Amniotic stem cell (primary cell): ENCODE data around the gene RELL1.
A peak's percentile ranks its signal among the peaks of the same experiment; 100 is the strongest.
"Not testable (repeated sequence)": the region's sequence is repeated elsewhere in the genome, so short reads cannot be mapped to it uniquely, and the experiment has no call there.

ENCODE experiments used
- DNase-seq: peaks from one replicate; lab custom pipeline; 2025; lab: John Stamatoyannopoulos, UW

RELL1 gene

GRCh38 chr4:37693030-37693429 is 6.9 kb upstream of the RELL1 start:
- no peak for DNase-seq

GRCh38 chr4:37690976-37691375 is 4.8 kb upstream of the RELL1 start:
- DNase-seq = no peak

GRCh38 chr4:37689353-37690095 is 3.3 kb upstream of the RELL1 start:
- no peak for DNase-seq

GRCh38 chr4:37687681-37688080 is 1.5 kb upstream of the RELL1 start:
- no peak for DNase-seq

GRCh38 chr4:37687194-37687562 is 1.0 kb upstream of the RELL1 start:
- DNase-seq = no peak

- peak; percentile 41 for DNase-seq
Observed at GRCh38 chr4:37685823-37686372, 278 bp downstream of the RELL1 start.

GRCh38 chr4:37685161-37685822 is 884 bp downstream of the RELL1 start:
- no peak for DNase-seq

- DNase-seq = no peak
Observed at GRCh38 chr4:37684154-37684553, 2.0 kb downstream of the RELL1 start.

- DNase-seq = no peak
Observed at GRCh38 chr4:37682701-37683401, 3.3 kb downstream of the RELL1 start.

GRCh38 chr4:37680089-37680488 is 6.1 kb downstream of the RELL1 start:
- no peak for DNase-seq

GRCh38 chr4:37679301-37679700 is 6.9 kb downstream of the RELL1 start:
- DNase-seq = no peak

- DNase-seq = no peak
Observed at GRCh38 chr4:37678624-37679023, 7.6 kb downstream of the RELL1 start.

- no peak for DNase-seq
Observed at GRCh38 chr4:37675587-37676290, 10.4 kb downstream of the RELL1 start.

- DNase-seq = no peak
Observed at GRCh38 chr4:37674439-37674838, 11.7 kb downstream of the RELL1 start.

- DNase-seq = no peak
Observed at GRCh38 chr4:37673538-37674192, 12.5 kb downstream of the RELL1 start.

- no peak for DNase-seq
Observed at GRCh38 chr4:37671072-37671471, 15.1 kb downstream of the RELL1 start.

- DNase-seq = no peak
Observed at GRCh38 chr4:37670249-37670648, 15.9 kb downstream of the RELL1 start.

- DNase-seq = not testable (repeated sequence)
Observed at GRCh38 chr4:37669124-37669523, 17.1 kb downstream of the RELL1 start.

- DNase-seq = no peak
Observed at GRCh38 chr4:37667197-37668100, 18.7 kb downstream of the RELL1 start.

- DNase-seq = peak; percentile 35
Observed at GRCh38 chr4:37666625-37667071, 19.5 kb downstream of the RELL1 start.
